Keratinocyte (primary cell): ENCODE measurements around the gene SCP2.

Experiments used
- EZH2 ChIP-seq: IDR thresholded peaks from one replicate; pipeline ENCODE4 v1.6.1; 2012; ENCODE audit warnings: inconsistent platforms, mild to moderate bottlenecking, low read length, moderate library complexity
- TF ChIP-seq, protein P1 (sequence below), 3 experiments: IDR thresholded peaks in 1 of 3; conservative IDR thresholded peaks in 1 of 3; optimal IDR thresholded peaks in 1 of 3; 2 replicates in 2 of 3; 3 replicates in 1 of 3; pipeline versions ENCODE3 to v1.5.1; 2011; ENCODE audit warnings: low read length in 3 of 3, mild to moderate bottlenecking in 3 of 3, moderate library complexity in 2 of 3, control low read depth in 1 of 3, inconsistent platforms in 1 of 3; ENCODE audit not compliant: insufficient read depth in 2 of 3; ENCODE audit errors: extremely low read depth in 1 of 3

DNA sequence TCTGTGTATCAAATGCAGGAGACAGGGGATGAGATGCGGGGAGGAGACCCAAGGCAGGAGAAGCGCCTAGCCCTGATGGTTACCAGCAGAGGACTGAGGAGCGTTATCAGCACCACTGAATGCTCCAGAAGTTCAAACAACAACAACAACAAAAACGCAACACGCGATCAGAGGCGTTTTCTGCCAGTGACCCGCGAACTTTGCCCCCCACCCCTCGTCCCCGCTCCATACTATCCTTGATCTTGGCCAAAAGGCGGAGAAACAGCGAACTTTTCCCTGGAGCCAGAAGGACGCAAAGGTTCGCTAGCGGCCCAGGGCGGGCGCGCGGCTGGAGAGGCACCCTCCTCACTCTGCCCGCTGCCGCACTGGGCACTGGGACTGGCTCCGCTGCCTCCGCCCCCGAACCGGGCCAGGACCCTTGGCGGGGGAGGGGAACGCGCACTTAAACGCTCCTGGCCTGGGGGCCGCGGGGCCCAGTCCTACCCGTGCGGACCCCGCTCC, 6.2 kb upstream of the SCP2 start:
- TF ChIP-seq, protein P1, sequence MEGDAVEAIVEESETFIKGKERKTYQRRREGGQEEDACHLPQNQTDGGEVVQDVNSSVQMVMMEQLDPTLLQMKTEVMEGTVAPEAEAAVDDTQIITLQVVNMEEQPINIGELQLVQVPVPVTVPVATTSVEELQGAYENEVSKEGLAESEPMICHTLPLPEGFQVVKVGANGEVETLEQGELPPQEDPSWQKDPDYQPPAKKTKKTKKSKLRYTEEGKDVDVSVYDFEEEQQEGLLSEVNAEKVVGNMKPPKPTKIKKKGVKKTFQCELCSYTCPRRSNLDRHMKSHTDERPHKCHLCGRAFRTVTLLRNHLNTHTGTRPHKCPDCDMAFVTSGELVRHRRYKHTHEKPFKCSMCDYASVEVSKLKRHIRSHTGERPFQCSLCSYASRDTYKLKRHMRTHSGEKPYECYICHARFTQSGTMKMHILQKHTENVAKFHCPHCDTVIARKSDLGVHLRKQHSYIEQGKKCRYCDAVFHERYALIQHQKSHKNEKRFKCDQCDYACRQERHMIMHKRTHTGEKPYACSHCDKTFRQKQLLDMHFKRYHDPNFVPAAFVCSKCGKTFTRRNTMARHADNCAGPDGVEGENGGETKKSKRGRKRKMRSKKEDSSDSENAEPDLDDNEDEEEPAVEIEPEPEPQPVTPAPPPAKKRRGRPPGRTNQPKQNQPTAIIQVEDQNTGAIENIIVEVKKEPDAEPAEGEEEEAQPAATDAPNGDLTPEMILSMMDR (optimal IDR thresholded peaks at IDR 0.05 in 1 of 3, IDR thresholded peaks at IDR 0.05 in 1 of 3, conservative IDR thresholded peaks at IDR 0.05 in 1 of 3; ENCODE audit: extremely low read depth in 1 of 3, insufficient read depth in 2 of 3, low read length in 3 of 3): no peak
- TF ChIP-seq EZH2: no peak
